ENCODE data around the gene ELL2. TPM values are rescaled to one million over a fixed set of nuclear protein-coding genes. Genes with fewer than 3 reads are reported as not detected.

The ELL2 gene
- total RNA-seq, 4 donors from 2014 or later, result 5.8 to 46.8 (median 19.7) TPM

DNA sequence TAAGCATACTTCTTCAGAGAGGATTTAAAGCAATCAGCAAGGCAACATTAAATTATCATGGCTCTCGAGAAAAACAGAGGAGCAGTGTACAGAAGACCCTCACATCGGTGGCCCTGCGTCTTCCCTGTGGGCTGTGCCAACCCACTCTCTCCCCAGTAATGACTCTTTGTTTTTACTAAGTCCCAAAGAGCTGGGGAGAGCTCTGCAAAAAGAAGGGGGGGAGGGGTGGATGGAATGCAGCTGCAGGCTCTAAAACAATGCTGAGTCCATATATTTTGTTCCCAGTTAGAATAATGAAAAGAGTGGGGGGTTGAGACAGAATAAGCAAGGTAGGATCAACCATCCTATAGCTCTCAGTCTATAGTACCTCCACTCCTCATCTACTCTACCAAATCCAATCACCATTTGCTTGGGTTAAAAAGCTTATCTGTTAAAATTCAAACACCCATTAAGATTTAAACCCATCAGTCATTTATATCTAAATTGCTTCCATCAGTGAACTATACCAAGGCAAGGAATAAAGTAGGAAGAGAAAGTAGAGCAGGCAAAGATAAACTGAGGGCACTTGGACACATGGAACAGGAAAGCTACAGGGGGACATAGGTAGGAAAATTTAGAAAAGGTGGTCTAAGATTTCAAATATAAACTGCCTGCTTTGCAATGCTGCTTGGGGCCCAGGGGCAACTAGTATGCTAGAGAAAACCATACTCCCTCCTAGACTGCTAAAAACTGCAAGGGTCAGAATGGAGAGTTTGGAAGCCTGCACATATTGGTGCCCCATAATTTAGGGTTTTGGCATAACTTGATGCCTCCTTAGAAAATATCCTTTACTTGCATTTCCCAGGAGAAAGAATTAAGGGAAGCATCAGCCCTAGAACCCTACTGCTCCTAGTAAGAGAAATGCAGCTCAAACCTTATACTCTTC, 20.6 kb downstream of the ELL2 start:
- H3K27ac ChIP-seq, result no peak overlapping the region
- no peaks in the 10 kb centered on the region for H3K9me3 ChIP-seq
- no peak for DNase-seq
- peaks cover 0 to 8% (median 4%) of the 10 kb centered on the region in 4 donors for H3K4me1 ChIP-seq
- WGBS, 2 donors (ENCODE audit: low coverage in 1 of 2), result 63% methylated on average over 3 of the region's 3 CpGs; no CpG with 5 or more reads in 1 of the 2 donors
- in situ Hi-C loops (cut with MboI; ENCODE audit: low pct_ligation_motif_present in 1 of 4, low pct_unique_long_range_greater_than_20kb in 1 of 4, low sequenced_read_pairs in 3 of 4) (no loop called here), intact Hi-C loops (cut with DNase I; ENCODE audit: low total_unique reads) (no loop called here)
- no peak for TF ChIP-seq EP300 (IDR thresholded peaks at IDR 0.05; ENCODE audit: low read depth)
- no peak for TF ChIP-seq POLR2A (IDR thresholded peaks at IDR 0.05)
- no peak for TF ChIP-seq CTCF (IDR thresholded peaks at IDR 0.05)
- no peak for TF ChIP-seq POLR2AphosphoS5 (IDR thresholded peaks at IDR 0.05)
- H3K4me3 ChIP-seq, result no peak overlapping the region
- no peaks in the 10 kb centered on the region for H3K36me3 ChIP-seq
- H3K27me3 ChIP-seq, result no peaks in the 10 kb centered on the region

DNA sequence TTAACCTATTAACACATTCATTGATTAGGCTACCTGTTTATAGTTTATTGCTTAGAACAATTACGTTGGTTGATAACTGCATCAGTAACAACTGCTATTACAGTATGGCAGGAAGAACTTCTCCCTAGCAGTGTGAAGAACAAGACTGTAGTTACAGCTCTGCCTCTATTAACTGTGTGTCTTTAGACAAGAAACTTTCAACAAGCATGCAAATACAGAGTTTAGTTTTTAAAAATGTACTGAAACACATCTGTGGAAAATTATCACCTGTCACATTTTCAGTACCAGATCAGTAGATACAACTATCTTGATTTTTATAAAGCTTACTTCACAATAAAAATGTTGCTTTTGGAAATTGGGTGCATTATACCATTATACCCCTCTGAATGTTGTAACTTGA, 22.2 kb downstream of the ELL2 start:
- Histone ChIP-seq H3K9me3 (no peaks in the 10 kb centered on the region), H3K4me1 (peaks cover 0 to 8% (median 4%) of the 10 kb centered on the region in 4 donors), H3K4me3 (no peak overlapping the region), H3K36me3 (no peaks in the 10 kb centered on the region), H3K27me3 (no peaks in the 10 kb centered on the region), H3K27ac (no peak overlapping the region)
- WGBS, 2 donors (ENCODE audit: low coverage in 1 of 2), result 78 to 85% methylated on average over 1 of the region's 1 CpG
- in situ Hi-C loops (cut with MboI; ENCODE audit: low pct_ligation_motif_present in 1 of 4, low pct_unique_long_range_greater_than_20kb in 1 of 4, low sequenced_read_pairs in 3 of 4) (no loop called here), intact Hi-C loops (cut with DNase I; ENCODE audit: low total_unique reads) (no loop called here)
- no peak for DNase-seq
- TF ChIP-seq CTCF (IDR thresholded peaks at IDR 0.05), result no peak
- TF ChIP-seq EP300 (IDR thresholded peaks at IDR 0.05; ENCODE audit: low read depth), result no peak
- no peak for TF ChIP-seq POLR2A (IDR thresholded peaks at IDR 0.05)
- no peak for TF ChIP-seq POLR2AphosphoS5 (IDR thresholded peaks at IDR 0.05)

GRCh38 chr5:95938766-95939165, 22.9 kb downstream of the ELL2 start:
- no peak overlapping the region for H3K27ac ChIP-seq
- no peaks in the 10 kb centered on the region for H3K27me3 ChIP-seq
- no peak overlapping the region for H3K4me3 ChIP-seq
- intact Hi-C loops (cut with DNase I; ENCODE audit: low total_unique reads) (no loop called here), in situ Hi-C loops (cut with MboI; ENCODE audit: low pct_ligation_motif_present in 1 of 4, low pct_unique_long_range_greater_than_20kb in 1 of 4, low sequenced_read_pairs in 3 of 4) (no loop called here)
- no peaks in the 10 kb centered on the region for H3K36me3 ChIP-seq
- H3K9me3 ChIP-seq, result no peaks in the 10 kb centered on the region
- no peak for DNase-seq
- peaks cover 0 to 8% (median 4%) of the 10 kb centered on the region in 4 donors for H3K4me1 ChIP-seq
- TF ChIP-seq POLR2AphosphoS5 (IDR thresholded peaks at IDR 0.05) (no peak), CTCF (IDR thresholded peaks at IDR 0.05) (no peak), POLR2A (IDR thresholded peaks at IDR 0.05) (no peak), EP300 (IDR thresholded peaks at IDR 0.05; ENCODE audit: low read depth) (no peak)
- WGBS, 2 donors (ENCODE audit: low coverage in 1 of 2), result 94 to 100% methylated on average over 1 of the region's 1 CpG

- WGBS, 2 donors (ENCODE audit: low coverage in 1 of 2), result 85 to 100% methylated on average over 1 of the region's 1 CpG
- DNase-seq, result no peak
- intact Hi-C loops (cut with DNase I; ENCODE audit: low total_unique reads) (no loop called here), in situ Hi-C loops (cut with MboI; ENCODE audit: low pct_ligation_motif_present in 1 of 4, low pct_unique_long_range_greater_than_20kb in 1 of 4, low sequenced_read_pairs in 3 of 4) (no loop called here)
- Histone ChIP-seq H3K4me1 (peaks cover 0 to 8% (median 4%) of the 10 kb centered on the region in 4 donors), H3K9me3 (no peaks in the 10 kb centered on the region), H3K4me3 (no peak overlapping the region), H3K27ac (no peak overlapping the region), H3K36me3 (no peaks in the 10 kb centered on the region), H3K27me3 (no peaks in the 10 kb centered on the region)
- no peak for TF ChIP-seq POLR2AphosphoS5 (IDR thresholded peaks at IDR 0.05)
- TF ChIP-seq POLR2A (IDR thresholded peaks at IDR 0.05), result no peak
- no peak for TF ChIP-seq CTCF (IDR thresholded peaks at IDR 0.05)
- no peak for TF ChIP-seq EP300 (IDR thresholded peaks at IDR 0.05; ENCODE audit: low read depth)
Observed at GRCh38 chr5:95938347-95938746, 23.3 kb downstream of the ELL2 start.
